Activated CD8-positive, alpha-beta memory T cell treated with anti-CD3 and anti-CD28 coated beads for 36 hours (primary cell): ENCODE data around the gene MTG2. TPM values are rescaled to one million over a fixed set of nuclear protein-coding genes. Genes with fewer than 3 reads are reported as not detected.

Source experiments
- CTCF ChIA-PET: fragments of 350-600 bp; sonication (Branson Sonifier 250); formaldehyde crosslinking; loops from one replicate; lab custom pipeline; 2021; ENCODE audit warnings: antibody characterized with exemption; lab: Charles Lee
- POLR2A ChIA-PET: fragments of 350-600 bp; sonication (Branson Sonifier 250); formaldehyde crosslinking; loops from one replicate; lab custom pipeline; 2021; ENCODE audit warnings: antibody characterized with exemption; lab: Charles Lee
- total RNA-seq, 2 experiments: library from RNA; stranded (reverse); gene quantifications; one replicate each; pipeline ENCODE4 v1.2.3, GENCODE V29; 2021

MTG2 gene
- total RNA-seq, 2 experiments from 2014 or later: 45.0 to 45.8 TPM

- POLR2A ChIA-PET: no interaction called here
- CTCF ChIA-PET: no interaction called here
These were observed 27.6 kb downstream of the MTG2 start for GRCh38 chr20:62210496-62210855.

- ChIA-PET CTCF (no interaction called here), POLR2A (no interaction called here)
These were observed 28.4 kb downstream of the MTG2 start for GRCh38 chr20:62211216-62211615.

GRCh38 chr20:62211769-62212288 lies 29.0 kb downstream of the MTG2 start:
- POLR2A ChIA-PET: no interaction called here
- CTCF ChIA-PET: no interaction called here

GRCh38 chr20:62212299-62212698 lies 29.5 kb downstream of the MTG2 start:
- CTCF ChIA-PET: no interaction called here
- POLR2A ChIA-PET: no interaction called here

GRCh38 chr20:62214067-62214466 lies 31.2 kb downstream of the MTG2 start:
- ChIA-PET POLR2A (no interaction called here), CTCF (no interaction called here)

GRCh38 chr20:62215020-62215990 lies 32.5 kb downstream of the MTG2 start:
- ChIA-PET POLR2A (no interaction called here), CTCF (no interaction called here)

GRCh38 chr20:62215991-62216635 lies 33.3 kb downstream of the MTG2 start:
- ChIA-PET CTCF (no interaction called here), POLR2A (interaction anchor here (0.5 kb wide), 1 partner anchor 379 kb away, joined by 4 read pairs; no protein-coding TSS in a partner anchor)

- ChIA-PET POLR2A (interaction anchor here (0.5 kb wide), 1 partner anchor 378 kb away, joined by 4 read pairs; no protein-coding TSS in a partner anchor), CTCF (no interaction called here)
These were observed 34.1 kb downstream of the MTG2 start for GRCh38 chr20:62216636-62217566.

GRCh38 chr20:62217913-62218773 lies 35.3 kb downstream of the MTG2 start:
- ChIA-PET POLR2A (no interaction called here), CTCF (no interaction called here)

GRCh38 chr20:62219101-62219991 lies 36.5 kb downstream of the MTG2 start:
- CTCF ChIA-PET: no interaction called here

GRCh38 chr20:62219992-62220665 lies 37.3 kb downstream of the MTG2 start, which contains the start of gene HRH3:
Gene HRH3, minus strand, starts transcription at chr20:62220278. Its CDS starts 308 bp downstream, at chr20:62219970.
- CTCF ChIA-PET: no interaction called here
- POLR2A ChIA-PET: interaction anchor here (0.5 kb wide), 1 partner anchor 23 kb away, joined by 3 read pairs; no protein-coding TSS in a partner anchor

More at GRCh38 chr20:62219101-62219991, 36.5 kb downstream of the MTG2 start:
- POLR2A ChIA-PET: no interaction called here

GRCh38 chr20:62220666-62221568 lies 38.1 kb downstream of the MTG2 start:
- ChIA-PET CTCF (no interaction called here), POLR2A (no interaction called here)

GRCh38 chr20:62222266-62222850 lies 39.5 kb downstream of the MTG2 start:
- POLR2A ChIA-PET: no interaction called here

GRCh38 chr20:62222972-62223371 lies 40.1 kb downstream of the MTG2 start:
- POLR2A ChIA-PET: no interaction called here
- CTCF ChIA-PET: no interaction called here

More at GRCh38 chr20:62222266-62222850, 39.5 kb downstream of the MTG2 start:
- CTCF ChIA-PET: no interaction called here

GRCh38 chr20:62223571-62223970 lies 40.7 kb downstream of the MTG2 start:
- ChIA-PET POLR2A (no interaction called here), CTCF (no interaction called here)
